Neutrophil (primary cell): ENCODE data around the gene ELAVL4.

Experiments
- H3K27ac ChIP-seq: fragments of 200-600 bp; sonication (generic); 2 replicates; pipeline ENCODE4 v1.5.1; 2016; ENCODE audit warnings: mild to moderate bottlenecking, moderate library complexity
- H3K27me3 ChIP-seq: fragments of 200-600 bp; sonication (generic); 2 replicates; pipeline ENCODE4 v1.6.0; 2016; ENCODE audit warnings: mild to moderate bottlenecking
- H3K36me3 ChIP-seq: fragments of 200-600 bp; sonication (generic); 2 replicates; pipeline ENCODE4 v1.5.1; 2017
- H3K4me1 ChIP-seq, 2 experiments: fragments of 200-600 bp in 1 of 2; sonication (generic) in 1 of 2; 1 replicate in 1 of 2; 2 replicates in 1 of 2; pipeline versions ENCODE4 v1.5.1 to v1.6.1; 2013 to 2016; ENCODE audit warnings: low read depth in 1 of 2, low read length in 1 of 2, mild to moderate bottlenecking in 1 of 2, moderate library complexity in 1 of 2; ENCODE audit not compliant: control insufficient read depth in 1 of 2, insufficient read depth in 1 of 2
- H3K4me3 ChIP-seq, 2 experiments: fragments of 200-600 bp in 1 of 2; sonication (generic) in 1 of 2; 1 replicate in 1 of 2; 2 replicates in 1 of 2; pipeline ENCODE4 v1.5.1; 2013 to 2016; ENCODE audit warnings: low read depth in 1 of 2, low read length in 1 of 2, mild to moderate bottlenecking in 1 of 2, moderate library complexity in 1 of 2
- H3K9me3 ChIP-seq: fragments of 200-600 bp; sonication (generic); 2 replicates; pipeline ENCODE4 v1.5.1; 2016
- TF ChIP-seq, protein P1 (sequence below): fragments of 200-600 bp; sonication (generic); IDR thresholded peaks from 2 replicates; pipeline ENCODE4 v1.5.1; 2016; ENCODE audit warnings: antibody characterized with exemption

The ELAVL4 gene

DNA sequence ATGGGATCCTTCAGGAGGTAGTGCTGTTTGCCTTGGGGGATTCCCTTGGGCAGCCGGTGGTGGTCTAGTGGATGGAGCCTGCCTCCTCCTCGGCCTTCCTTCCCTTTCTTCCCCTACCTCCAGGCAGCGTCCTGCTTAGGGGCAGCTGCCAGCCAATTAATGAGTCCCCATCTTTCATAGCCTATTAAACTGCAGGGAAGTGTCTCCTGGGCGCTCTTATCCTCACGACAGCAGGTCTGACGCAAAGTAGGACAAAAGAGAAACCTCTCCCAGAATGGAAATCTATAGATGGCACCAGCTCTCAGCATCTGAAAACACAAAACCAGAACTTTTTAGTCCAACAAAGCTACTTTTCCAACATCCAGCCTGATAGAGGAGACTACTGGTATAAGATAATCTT lies 69.3 kb downstream of the ELAVL4 start:
- TF ChIP-seq, protein P1, sequence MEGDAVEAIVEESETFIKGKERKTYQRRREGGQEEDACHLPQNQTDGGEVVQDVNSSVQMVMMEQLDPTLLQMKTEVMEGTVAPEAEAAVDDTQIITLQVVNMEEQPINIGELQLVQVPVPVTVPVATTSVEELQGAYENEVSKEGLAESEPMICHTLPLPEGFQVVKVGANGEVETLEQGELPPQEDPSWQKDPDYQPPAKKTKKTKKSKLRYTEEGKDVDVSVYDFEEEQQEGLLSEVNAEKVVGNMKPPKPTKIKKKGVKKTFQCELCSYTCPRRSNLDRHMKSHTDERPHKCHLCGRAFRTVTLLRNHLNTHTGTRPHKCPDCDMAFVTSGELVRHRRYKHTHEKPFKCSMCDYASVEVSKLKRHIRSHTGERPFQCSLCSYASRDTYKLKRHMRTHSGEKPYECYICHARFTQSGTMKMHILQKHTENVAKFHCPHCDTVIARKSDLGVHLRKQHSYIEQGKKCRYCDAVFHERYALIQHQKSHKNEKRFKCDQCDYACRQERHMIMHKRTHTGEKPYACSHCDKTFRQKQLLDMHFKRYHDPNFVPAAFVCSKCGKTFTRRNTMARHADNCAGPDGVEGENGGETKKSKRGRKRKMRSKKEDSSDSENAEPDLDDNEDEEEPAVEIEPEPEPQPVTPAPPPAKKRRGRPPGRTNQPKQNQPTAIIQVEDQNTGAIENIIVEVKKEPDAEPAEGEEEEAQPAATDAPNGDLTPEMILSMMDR: no peak

DNA sequence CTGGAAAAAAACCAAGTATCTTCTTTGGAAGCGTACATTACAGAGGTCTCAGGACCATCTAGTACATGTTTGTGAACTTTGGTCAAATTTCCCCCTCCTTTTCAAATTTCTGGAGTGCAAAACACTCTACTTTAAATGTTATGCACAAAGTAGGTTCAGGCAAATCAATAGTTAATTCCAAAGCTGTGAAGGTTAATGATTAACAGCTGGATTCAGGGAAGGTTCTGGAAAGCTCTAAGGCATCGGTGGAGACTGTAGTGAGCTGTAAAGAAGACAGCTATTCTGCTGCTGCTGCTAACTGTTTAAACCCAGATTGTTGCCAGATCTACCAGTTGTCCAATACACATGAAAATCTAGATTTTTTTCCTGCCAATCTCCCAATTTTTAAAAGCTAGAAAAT lies 70.9 kb downstream of the ELAVL4 start:
- TF ChIP-seq, protein P1: no peak
- H3K27me3 ChIP-seq: no peaks in the 10 kb centered on the region
- H3K36me3 ChIP-seq: no peaks in the 10 kb centered on the region
- H3K4me3 ChIP-seq: no peak overlapping the region
- no peaks in the 10 kb centered on the region for H3K9me3 ChIP-seq
- peaks cover 7 to 10% of the 10 kb centered on the region in 2 experiments for H3K4me1 ChIP-seq
- no peak overlapping the region for H3K27ac ChIP-seq

More for the DNA sequence above, 69.3 kb downstream of the ELAVL4 start:
- Histone ChIP-seq H3K4me3 (no peak overlapping the region), H3K4me1 (peaks cover 0 to 1% of the 10 kb centered on the region in 2 experiments), H3K27ac (no peak overlapping the region), H3K36me3 (no peaks in the 10 kb centered on the region), H3K27me3 (no peaks in the 10 kb centered on the region), H3K9me3 (no peaks in the 10 kb centered on the region)

DNA sequence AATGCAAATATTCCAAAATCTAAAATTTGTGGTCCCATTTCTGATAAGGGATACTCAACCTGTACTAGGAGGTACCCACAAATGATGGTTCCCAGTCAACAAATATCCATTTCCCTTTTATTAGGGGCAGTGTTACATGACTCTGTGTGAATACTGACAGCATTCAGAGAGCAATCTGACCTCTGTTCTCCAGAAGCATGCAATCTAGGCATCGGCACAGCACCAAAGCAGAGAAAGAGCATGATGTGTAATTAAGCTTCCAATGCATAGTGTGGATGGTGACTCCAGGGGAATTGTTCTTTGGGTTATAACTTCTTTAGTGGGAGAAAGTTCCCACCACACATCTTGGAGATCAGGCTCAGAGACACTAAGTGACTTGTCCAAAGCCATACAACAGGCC lies 71.6 kb downstream of the ELAVL4 start:
- TF ChIP-seq, protein P1: no peak
- Histone ChIP-seq H3K4me1 (peaks cover 7 to 10% of the 10 kb centered on the region in 2 experiments), H3K27ac (no peak overlapping the region), H3K9me3 (no peaks in the 10 kb centered on the region), H3K27me3 (no peaks in the 10 kb centered on the region), H3K36me3 (no peaks in the 10 kb centered on the region), H3K4me3 (no peak overlapping the region)

DNA sequence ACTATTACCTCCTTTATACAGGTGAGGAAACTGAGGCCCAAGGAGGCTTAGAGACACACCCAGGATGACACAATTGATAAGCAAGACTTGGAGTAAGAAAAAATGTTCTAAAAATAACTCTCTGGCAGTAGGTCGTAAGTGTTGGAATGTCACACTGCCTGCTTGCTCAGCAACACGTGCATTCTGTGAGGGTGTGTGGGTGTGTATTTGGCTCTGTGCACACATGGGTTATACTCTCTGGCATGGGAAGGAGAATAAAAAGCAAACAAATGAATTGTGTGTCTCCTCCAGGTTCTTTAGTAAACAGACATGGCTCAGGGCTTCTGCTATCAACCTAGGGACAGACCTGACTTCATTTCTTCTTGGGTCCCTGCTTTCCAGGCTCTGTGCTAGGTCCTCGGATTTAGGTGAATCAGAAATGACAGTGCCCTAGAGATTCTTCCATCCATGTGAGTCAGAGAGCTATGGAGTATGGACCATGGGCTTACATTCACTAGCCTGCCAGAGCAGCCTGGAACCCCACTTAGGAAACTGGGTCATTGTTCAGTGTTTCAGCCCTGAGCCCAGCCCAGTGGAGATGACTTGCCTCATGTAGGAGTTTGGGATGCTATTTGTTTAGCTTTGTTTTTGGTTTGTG lies 72.4 kb downstream of the ELAVL4 start:
- no peak overlapping the region for H3K4me3 ChIP-seq
- no peak overlapping the region for H3K27ac ChIP-seq
- no peaks in the 10 kb centered on the region for H3K27me3 ChIP-seq
- no peaks in the 10 kb centered on the region for H3K9me3 ChIP-seq
- no peaks in the 10 kb centered on the region for H3K36me3 ChIP-seq
- TF ChIP-seq, protein P1: no peak
- peaks cover 7 to 10% of the 10 kb centered on the region in 2 experiments for H3K4me1 ChIP-seq

DNA sequence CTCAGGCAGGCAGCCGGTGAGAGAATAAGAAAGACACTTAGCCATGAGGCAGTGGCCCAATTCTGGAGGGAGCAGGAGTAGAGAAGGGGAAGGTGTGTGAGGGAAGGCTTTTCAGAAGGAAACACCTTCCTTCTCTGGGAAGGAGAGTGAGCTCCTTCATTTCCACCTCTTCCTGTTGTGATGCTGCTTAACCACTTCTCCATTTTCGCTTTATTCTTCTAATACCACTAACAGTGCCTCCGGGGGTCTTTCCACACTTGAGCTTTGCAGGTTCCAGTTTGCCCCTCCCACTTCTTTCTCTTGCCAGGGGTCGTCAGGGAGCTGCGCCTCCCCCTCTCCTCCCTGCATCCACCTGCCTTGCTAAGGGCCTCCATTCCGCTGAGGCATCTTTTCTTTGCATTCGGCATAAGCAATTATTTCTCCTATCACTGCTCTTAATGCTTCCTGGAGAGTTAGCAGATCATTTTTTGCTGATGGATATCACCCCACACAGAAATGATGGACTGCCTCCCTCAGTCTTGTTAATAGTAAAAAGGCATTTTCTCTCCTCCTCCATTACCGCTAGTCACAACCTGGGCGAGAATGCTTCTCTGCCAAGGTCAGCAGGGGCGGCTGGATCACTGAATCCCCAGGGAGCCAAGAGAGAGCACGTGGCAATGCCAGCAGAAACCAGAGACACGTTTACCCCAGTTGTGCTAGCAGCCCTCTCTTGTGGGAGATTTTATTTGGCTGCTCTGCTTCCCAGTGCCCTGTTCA lies 74.8 kb downstream of the ELAVL4 start:
- H3K4me1 ChIP-seq: peaks cover 7 to 10% of the 10 kb centered on the region in 2 experiments
- no peak overlapping the region for H3K4me3 ChIP-seq
- H3K27ac ChIP-seq: no peak overlapping the region
- TF ChIP-seq, protein P1: no peak
- no peaks in the 10 kb centered on the region for H3K36me3 ChIP-seq
- no peaks in the 10 kb centered on the region for H3K9me3 ChIP-seq
- H3K27me3 ChIP-seq: no peaks in the 10 kb centered on the region
